HepG2 (cell line): ENCODE results near the gene CD320. TPM values are rescaled to one million over a fixed set of nuclear protein-coding genes. Genes with fewer than 3 reads are reported as not detected.
A peak's percentile ranks its signal among the peaks of the same experiment; 100 is the strongest.

Experiments
- BORCS8-MEF2B ChIP-seq: sonication (generic); formaldehyde crosslinking; IDR thresholded peaks from 2 replicates; pipeline ENCODE4 v1.8.0; 2022; ENCODE audit warnings: mild to moderate bottlenecking, missing genetic modification reagents
- CAMTA2 ChIP-seq: sonication (generic); formaldehyde crosslinking; IDR thresholded peaks from 2 replicates; pipeline ENCODE4 v1.4.0; 2020; ENCODE audit warnings: mild to moderate bottlenecking, missing genetic modification reagents, borderline replicate concordance
- CENPX ChIP-seq: sonication (generic); formaldehyde crosslinking; IDR thresholded peaks from 2 replicates; pipeline ENCODE4 v1.9.0; 2021; ENCODE audit warnings: mild to moderate bottlenecking, missing genetic modification reagents, moderate library complexity
- CERS6 ChIP-seq: sonication (generic); formaldehyde crosslinking; IDR thresholded peaks from 2 replicates; pipeline ENCODE4 v1.5.0; 2020; ENCODE audit warnings: missing genetic modification reagents
- CHCHD3 ChIP-seq: sonication (generic); formaldehyde crosslinking; IDR thresholded peaks from 2 replicates; pipeline ENCODE4 v1.8.0; 2022; ENCODE audit warnings: mild to moderate bottlenecking, missing genetic modification reagents, moderate library complexity
- HOXA3 ChIP-seq: sonication (generic); formaldehyde crosslinking; IDR thresholded peaks from 2 replicates; pipeline ENCODE4 v1.5.0; 2020; ENCODE audit warnings: missing genetic modification reagents
- HOXA9 ChIP-seq: sonication (generic); formaldehyde crosslinking; IDR thresholded peaks from 2 replicates; pipeline ENCODE4 v1.8.1; 2022; ENCODE audit warnings: missing genetic modification reagents, mild to moderate bottlenecking, moderate library complexity, borderline replicate concordance
- MATR3 ChIP-seq: sonication (generic); formaldehyde crosslinking; IDR thresholded peaks from 2 replicates; pipeline ENCODE4 v1.4.0; 2020; ENCODE audit warnings: missing genetic modification reagents
- NFIB ChIP-seq: sonication (generic); formaldehyde crosslinking; IDR thresholded peaks from 2 replicates; pipeline ENCODE4 v1.9.0; 2021; ENCODE audit warnings: missing genetic modification reagents, mild to moderate bottlenecking, borderline replicate concordance
- RARA ChIP-seq: IDR thresholded peaks from 2 replicates; pipeline ENCODE4 v1.6.1; 2016; ENCODE audit warnings: missing genetic modification reagents, missing compliant biosample characterization
- RCOR2 ChIP-seq: IDR thresholded peaks from 2 replicates; pipeline ENCODE4 v1.6.1; 2016; ENCODE audit warnings: missing biosample characterization, missing genetic modification reagents
- RXRB ChIP-seq: IDR thresholded peaks from 2 replicates; pipeline ENCODE4 v1.6.1; 2016; ENCODE audit warnings: borderline replicate concordance, missing genetic modification reagents, missing compliant biosample characterization
- SAFB2 ChIP-seq: sonication (generic); formaldehyde crosslinking; IDR thresholded peaks from 2 replicates; pipeline ENCODE4 v1.5.1; 2020; ENCODE audit warnings: missing genetic modification reagents, low read depth, mild to moderate bottlenecking, borderline replicate concordance
- SKI ChIP-seq: fragments of 450-650 bp; IDR thresholded peaks from one replicate; pipeline ENCODE4 v1.6.1; 2018; ENCODE audit warnings: mild to moderate bottlenecking; ENCODE audit not compliant: partially characterized antibody
- SOX6 ChIP-seq, 2 experiments: fragments of 450-650 bp in 1 of 2; sonication (generic) in 1 of 2; formaldehyde crosslinking in 1 of 2; IDR thresholded peaks; 2 replicates each; pipeline versions ENCODE4 v1.4.0 to v1.6.1; 2017 to 2020; ENCODE audit warnings: antibody characterized with exemption in 1 of 2, mild to moderate bottlenecking in 1 of 2, missing genetic modification reagents in 1 of 2
- U2AF1 ChIP-seq: fragments of 200-400 bp; formaldehyde crosslinking; optimal IDR thresholded peaks from 2 replicates; pipeline ENCODE3; 2017; ENCODE audit warnings: mild to moderate bottlenecking, low read depth, low read length
- ZBTB21 ChIP-seq: sonication (generic); formaldehyde crosslinking; IDR thresholded peaks from 2 replicates; pipeline ENCODE4 v1.4.0; 2020; ENCODE audit warnings: missing genetic modification reagents
- ZFP91 ChIP-seq: sonication (generic); formaldehyde crosslinking; IDR thresholded peaks from 2 replicates; pipeline ENCODE4 v1.9.0; 2022; ENCODE audit warnings: missing genetic modification reagents, mild to moderate bottlenecking, borderline replicate concordance
- ZGPAT ChIP-seq: IDR thresholded peaks from 2 replicates; pipeline ENCODE4 v1.6.1; 2016; ENCODE audit warnings: mild to moderate bottlenecking
- ZKSCAN8 ChIP-seq: IDR thresholded peaks from 2 replicates; pipeline ENCODE4 v1.6.1; 2016; ENCODE audit warnings: borderline replicate concordance, missing genetic modification reagents, missing compliant biosample characterization
- ZNF121 ChIP-seq: sonication (generic); formaldehyde crosslinking; IDR thresholded peaks from 2 replicates; pipeline ENCODE4 v1.5.0; 2020; ENCODE audit warnings: mild to moderate bottlenecking, missing genetic modification reagents
- ZNF143 ChIP-seq: sonication (generic); formaldehyde crosslinking; IDR thresholded peaks from 2 replicates; pipeline ENCODE4 v1.4.0; 2020; ENCODE audit warnings: missing genetic modification reagents
- ZNF20 ChIP-seq: sonication (generic); formaldehyde crosslinking; IDR thresholded peaks from 2 replicates; pipeline ENCODE4 v1.4.0; 2020; ENCODE audit warnings: mild to moderate bottlenecking, moderate library complexity, missing genetic modification reagents
- ZNF264 ChIP-seq: sonication (generic); formaldehyde crosslinking; IDR thresholded peaks from 2 replicates; pipeline ENCODE4 v1.4.0; 2020; ENCODE audit warnings: missing genetic modification reagents
- ZNF292 ChIP-seq: sonication (generic); formaldehyde crosslinking; IDR thresholded peaks from 2 replicates; pipeline ENCODE4 v1.8.1; 2022; ENCODE audit warnings: mild to moderate bottlenecking, low read depth, missing genetic modification reagents, borderline replicate concordance
- ZNF326 ChIP-seq: sonication (generic); formaldehyde crosslinking; IDR thresholded peaks from 2 replicates; pipeline ENCODE4 v1.4.0; 2020; ENCODE audit warnings: missing genetic modification reagents, borderline replicate concordance
- ZSCAN21 ChIP-seq: sonication (generic); formaldehyde crosslinking; IDR thresholded peaks from 2 replicates; pipeline ENCODE4 v1.8.0; 2022; ENCODE audit warnings: mild to moderate bottlenecking, missing genetic modification reagents, moderate library complexity, borderline replicate concordance
- ZSCAN22 ChIP-seq: sonication (generic); formaldehyde crosslinking; IDR thresholded peaks from 2 replicates; pipeline ENCODE4 v1.4.0; 2020; ENCODE audit warnings: mild to moderate bottlenecking, missing genetic modification reagents
- polyA plus RNA-seq, 8 experiments: library from polyadenylated mRNA; depleted of rRNA in 3 of 8; stranded (reverse) in 7 of 8; unstranded in 1 of 8; fragments of >200 nt; fragmentation: Illumina TruSeq in 4 of 8; extraction: Trizol in 4 of 8; gene quantifications; 2 replicates each; pipeline versions ENCODE4 v1.2.1 to v1.2.3, GENCODE V29; 2011 to 2016; ENCODE audit warnings: low read depth in 4 of 8, missing spikeins in 1 of 8, mixed read lengths in 1 of 8; ENCODE audit not compliant: insufficient read depth in 1 of 8
- total RNA-seq, 5 experiments: library from RNA; depleted of rRNA; stranded (reverse); fragments of >200 nt; fragmentation: Illumina TruSeq; extraction: Trizol; gene quantifications; 2 replicates each; pipeline ENCODE4 v1.2.3, GENCODE V29; 2016; ENCODE audit warnings: low read depth in 1 of 5

Gene CD320
- total and polyA plus RNA-seq, 2 of the 13 experiments (the other 11 are each of a cell fraction or from before 2014, with no cell fraction given), result 83.1 to 99.9 TPM

GRCh38 chr19:8252922-8253589 is 55.1 kb downstream of the CD320 start (continued):
- TF ChIP-seq SOX6 (IDR thresholded peaks at IDR 0.05) (no peak), SOX6 (CRISPR knock-in tag; IDR thresholded peaks at IDR 0.05) (no peak; the same call in 1 of the 2 replicates), BORCS8-MEF2B (CRISPR knock-in tag) (no peak), ZNF20 (CRISPR knock-in tag) (no peak), MATR3 (CRISPR knock-in tag) (no peak), ZNF292 (no peak), U2AF1 (no peak), CENPX (no peak), RCOR2 (CRISPR knock-in tag) (no peak), ZSCAN22 (CRISPR knock-in tag) (no peak), ZSCAN21 (no peak), ZKSCAN8 (CRISPR knock-in tag) (no peak), NFIB (CRISPR knock-in tag) (no peak), HOXA9 (CRISPR knock-in tag) (no peak), ZFP91 (CRISPR knock-in tag) (peak; percentile 14; the same call in 1 of the 2 replicates), ZBTB21 (CRISPR knock-in tag) (no peak), SKI (no peak), SAFB2 (CRISPR knock-in tag) (no peak), ZNF326 (CRISPR knock-in tag) (no peak), ZNF121 (CRISPR knock-in tag) (no peak), ZNF264 (no peak), HOXA3 (CRISPR knock-in tag) (peak; percentile 15; the same call in 1 of the 2 replicates), RARA (no peak), RXRB (CRISPR knock-in tag) (peak; percentile 23; the same call in 1 of the 2 replicates), ZNF143 (CRISPR knock-in tag) (peak; percentile 53; the same call in 1 of the 2 replicates), ZGPAT (CRISPR knock-in tag) (peak; percentile 15; the same call in 1 of the 2 replicates), CAMTA2 (CRISPR knock-in tag) (no peak), CHCHD3 (CRISPR knock-in tag) (no peak), CERS6 (CRISPR knock-in tag) (no peak)
